Pancreas (tissue), 10 donors: ENCODE data around the gene WWOX. TPM values are rescaled to one million over a fixed set of nuclear protein-coding genes. Genes with fewer than 3 reads are reported as not detected.

Experiments
- ATAC-seq, 4 donors: fragments of 200-7000 bp; cut with Tn5 transposase; one replicate each; pipeline versions ENCODE4 v1.8.0 to v1.9.1; 2020; ENCODE audit warnings: mild to moderate bottlenecking in 4 of 4, moderate library complexity in 4 of 4
- DNase-seq, 6 donors: peaks; one replicate each; pipeline ENCODE4 v3.0.0-alpha.2; 2020
- FAIRE-seq: peaks from 2 replicates; lab custom pipeline; 2012; peaks lifted over from hg19 to GRCh38; lab: Jason Lieb, UNC
- H3K27ac ChIP-seq, 4 donors: fragments of 200-600 bp; sonication (generic); 1 replicate in 3 of 4; 2 replicates in 1 of 4; pipeline versions ENCODE4 v1.5.0 to v1.8.0; 2020
- H3K27me3 ChIP-seq, 4 donors: fragments of 200-600 bp; one replicate each; pipeline ENCODE4 v1.8.0; 2021
- H3K36me3 ChIP-seq, 3 donors: fragments of 200-600 bp; sonication (generic) in 1 of 3; one replicate each; pipeline versions ENCODE4 v1.5.0 to v1.8.0; 2020 to 2021
- H3K4me1 ChIP-seq, 3 donors: fragments of 200-600 bp; one replicate each; pipeline ENCODE4 v1.8.0; 2021
- H3K4me3 ChIP-seq, 4 donors: fragments of 200-600 bp; sonication (generic) in 2 of 4; one replicate each; pipeline versions ENCODE4 v1.5.0 to v1.8.0; 2020 to 2021
- H3K9me3 ChIP-seq, 4 donors: fragments of 200-600 bp; one replicate each; pipeline ENCODE4 v1.8.0; 2021
- CTCF ChIP-seq, 4 donors: fragments of 200-600 bp; sonication (generic) in 3 of 4; IDR thresholded peaks; one replicate each; pipeline versions ENCODE4 v1.5.0 to v1.8.0; 2021; ENCODE audit warnings: antibody characterized with exemption in 4 of 4
- WGBS, 2 donors: extraction: QIAGEN DNeasy Blood & Tissue Kit; methylation state at CpG; one replicate each; pipeline ENCODE4 v1.1.7; 2013; 5-methylcytosine and 5-hydroxymethylcytosine counted together
- intact Hi-C, 3 donors: fragments of 100-400 bp; cut with DNase I; formaldehyde crosslinking; loops; one replicate each; pipeline versions ENCODE4 v1.11.1 to v1.14.2; 2022
- polyA plus RNA-seq, 2 donors: library from polyadenylated mRNA; stranded (reverse); fragments of 200-250 nt; gene quantifications; one replicate each; pipeline ENCODE4 v1.2.3, GENCODE V29; 2013
- total RNA-seq, 6 donors: library from RNA; stranded (reverse); fragmentation: NEBNext Ultra II Directional in 4 of 6; extraction: Animal tissue kit (Norgen Biotek cat#: 25700) in 4 of 6; gene quantifications; one replicate each; pipeline versions ENCODE4 v1.2.1 to v1.2.4, GENCODE V29; 2021 to 2023
- donor health status: healthy with polysubstance abuse.
- donor health status: DM: no; HTN: no; CAD: no; lungs with moderate emphysema.
- donor health status: DM: no; HTN: no; CAD: no.
- donor health status: control.
- donor health status: control.
- donor health status: Bipolar disorder and iron deficiency.
- donor health status: DM: yes; HTN: yes; CAD: no.
- donor health status: DM: no; HTN: no; CAD: no.
- donor health status: DM: no; HTN: no; CAD: no.
- donor health status: DM: yes; HTN: yes; CAD: no.

Gene WWOX
- total and polyA plus RNA-seq, 8 donors: 6.8 to 14.4 (median 10.8) TPM

- intact Hi-C loops: no loop called here
- WGBS, 2 donors: 13 to 15% methylated on average over 5 of the region's 5 CpGs
- peaks cover 4 to 8% (median 6%) of the 10 kb centered on the region in 3 donors for H3K4me1 ChIP-seq
- no peaks in the 10 kb centered on the region for H3K9me3 ChIP-seq
- no peak overlapping the region for H3K27ac ChIP-seq
- DNase-seq: no peak
- no peak for FAIRE-seq
- peak in 3 of 4 donors; percentile 67 to 89 (median 74) for ATAC-seq
- H3K4me3 ChIP-seq: no peak overlapping the region
- no peaks in the 10 kb centered on the region for H3K27me3 ChIP-seq
- no peaks in the 10 kb centered on the region for H3K36me3 ChIP-seq
- TF ChIP-seq CTCF (IDR thresholded peaks at IDR 0.05): no peak
These were observed 556.1 kb downstream of the WWOX start for GRCh38 chr16:78655331-78656113.

GRCh38 chr16:78656887-78657286, 557.4 kb downstream of the WWOX start:
- Histone ChIP-seq H3K27me3 (no peaks in the 10 kb centered on the region), H3K4me3 (no peak overlapping the region), H3K36me3 (no peaks in the 10 kb centered on the region), H3K9me3 (no peaks in the 10 kb centered on the region), H3K27ac (no peak overlapping the region), H3K4me1 (peaks cover 4 to 8% (median 6%) of the 10 kb centered on the region in 3 donors)
- DNase-seq: no peak
- WGBS, 2 donors: 87 to 94% methylated on average over 10 of the region's 10 CpGs
- TF ChIP-seq CTCF (IDR thresholded peaks at IDR 0.05): no peak
- no peak for ATAC-seq
- FAIRE-seq: no peak
- intact Hi-C loops: no loop called here

- FAIRE-seq (no peak), DNase-seq (no peak), ATAC-seq (no peak)
- H3K27ac ChIP-seq: no peak overlapping the region
- TF ChIP-seq CTCF (IDR thresholded peaks at IDR 0.05): no peak
- peaks cover 4 to 8% (median 6%) of the 10 kb centered on the region in 3 donors for H3K4me1 ChIP-seq
- 82 to 85% methylated on average over 9 of the region's 9 CpGs for WGBS, 2 donors
- intact Hi-C loops: no loop called here
- H3K27me3 ChIP-seq: no peaks in the 10 kb centered on the region
- no peak overlapping the region for H3K4me3 ChIP-seq
- no peaks in the 10 kb centered on the region for H3K9me3 ChIP-seq
- no peaks in the 10 kb centered on the region for H3K36me3 ChIP-seq
These were observed 559.8 kb downstream of the WWOX start for GRCh38 chr16:78659216-78659615.

GRCh38 chr16:78659668-78660217, 560.3 kb downstream of the WWOX start:
- WGBS, 2 donors: 55 to 77% methylated on average over 3 of the region's 3 CpGs

More at GRCh38 chr16:78659668-78660217, 560.3 kb downstream of the WWOX start:
- no peaks in the 10 kb centered on the region for H3K36me3 ChIP-seq
- peaks cover 4 to 8% (median 6%) of the 10 kb centered on the region in 3 donors for H3K4me1 ChIP-seq
- H3K27me3 ChIP-seq: no peaks in the 10 kb centered on the region
- H3K9me3 ChIP-seq: no peaks in the 10 kb centered on the region
- no peak for DNase-seq
- no peak for TF ChIP-seq CTCF (IDR thresholded peaks at IDR 0.05)
- no peak overlapping the region for H3K27ac ChIP-seq
- no peak overlapping the region for H3K4me3 ChIP-seq
- intact Hi-C loops: no loop called here
- FAIRE-seq: no peak
- peak in 2 of 4 donors; percentile 54 to 64 for ATAC-seq
